Colon (tissue), 2 donors: Measurements from ENCODE around the gene SMARCD1.
"Not testable (repeated sequence)": the region's sequence is repeated elsewhere in the genome, so short reads cannot be mapped to it uniquely, and the experiment has no call there.

Source experiments
- FAIRE-seq: peaks from 2 replicates; lab custom pipeline; 2012; peaks lifted over from hg19 to GRCh38; lab: Jason Lieb, UNC
- donor health status: control.
- donor health status: control.

SMARCD1 gene

DNA sequence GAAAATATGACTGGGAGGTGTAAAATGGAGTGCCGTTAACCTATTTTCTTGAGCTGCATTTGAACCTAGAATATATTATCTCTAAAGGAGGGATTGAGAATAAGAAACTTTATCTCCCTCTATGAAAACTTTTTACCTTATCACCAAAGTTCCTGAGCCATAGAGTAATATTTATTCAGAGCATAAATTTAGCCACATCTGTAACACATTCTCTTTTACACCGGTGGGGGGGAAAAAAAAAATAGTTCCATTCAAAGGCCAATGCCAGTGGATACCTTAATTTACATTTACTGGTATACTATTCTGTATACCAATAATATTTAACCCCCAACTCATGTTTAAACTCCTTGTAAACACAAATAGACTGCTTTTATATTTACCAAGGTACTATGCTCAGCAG lies 60.3 kb downstream of the SMARCD1 start:
- FAIRE-seq: no peak

DNA sequence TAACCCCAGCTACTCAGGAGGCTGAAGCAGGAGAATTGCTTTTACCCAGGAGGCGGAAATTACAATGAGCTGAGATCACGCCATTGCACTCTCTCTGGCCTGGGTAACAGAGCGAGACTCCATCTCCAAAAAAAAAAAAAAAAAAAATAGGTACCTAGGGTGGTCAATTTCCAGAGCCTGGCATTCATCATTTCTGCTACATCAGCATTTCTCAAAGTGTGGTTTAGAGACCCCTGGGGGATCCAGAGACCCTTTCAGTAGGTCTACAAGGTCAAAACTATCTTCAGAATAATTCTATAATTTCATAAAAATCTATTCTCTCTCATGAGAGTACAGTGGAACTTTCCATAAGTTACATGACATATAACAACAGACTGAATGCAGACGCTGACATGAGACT lies 62.1 kb downstream of the SMARCD1 start:
- no peak for FAIRE-seq

DNA sequence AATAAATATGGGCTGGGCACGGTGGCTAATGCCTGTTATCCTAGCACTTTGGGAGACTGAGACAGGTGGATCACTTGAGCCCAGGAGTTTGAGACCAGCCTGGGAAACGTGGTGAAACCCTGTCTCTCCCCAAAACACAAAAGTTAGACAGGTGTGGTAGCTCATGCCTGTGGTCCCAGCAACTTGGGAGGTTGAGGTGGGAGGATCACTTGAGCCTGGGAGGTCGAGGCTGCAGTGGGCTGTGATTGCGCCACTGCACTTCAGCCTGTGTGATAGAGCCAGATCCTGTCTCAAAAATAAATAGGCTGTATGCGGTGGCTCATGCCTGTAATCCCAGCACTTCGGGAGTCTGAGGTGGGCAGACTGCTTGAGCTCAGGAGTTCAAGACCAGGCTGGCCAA lies 62.9 kb downstream of the SMARCD1 start:
- not testable (repeated sequence) for FAIRE-seq

DNA sequence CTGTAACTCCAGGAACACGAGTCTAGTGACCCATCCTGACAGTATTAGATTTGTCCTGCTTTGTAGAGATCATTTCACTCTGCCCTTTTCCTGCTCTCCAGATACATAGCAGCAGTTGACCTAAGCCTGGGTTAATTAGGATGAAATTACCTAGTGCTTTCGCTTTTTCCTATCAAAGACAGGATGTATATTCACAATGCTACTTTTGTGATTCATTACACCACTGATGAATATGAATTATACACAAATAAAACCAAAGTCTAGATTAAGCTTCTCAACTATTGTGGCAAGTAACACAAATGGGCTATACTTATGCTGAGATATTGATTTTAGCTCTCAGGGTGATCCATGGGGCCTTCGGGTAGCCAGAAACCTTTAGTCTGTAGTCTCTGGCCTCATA lies 64.2 kb downstream of the SMARCD1 start:
- no peak for FAIRE-seq
